Neural crest cell (in vitro differentiated cells): ENCODE measurements around the gene PHYH. TPM values are rescaled to one million over a fixed set of nuclear protein-coding genes. Genes with fewer than 3 reads are reported as not detected.

Experiments used
- DNase-seq: peaks from one replicate; pipeline ENCODE4 v3.0.0; 2021; ENCODE audit warnings: low read depth, mixed read lengths, low spot score
- H3K27ac Mint-ChIP-seq: one replicate; pipeline ENCODE4 v1.8.0; 2021; ENCODE audit warnings: mild to moderate bottlenecking, mixed read lengths; ENCODE audit not compliant: unreplicated experiment
- H3K27me3 Mint-ChIP-seq: 2 replicates; pipeline ENCODE4 v1.8.0; 2021; ENCODE audit warnings: low read depth, mild to moderate bottlenecking, mixed read lengths
- H3K36me3 Mint-ChIP-seq: 2 replicates; pipeline ENCODE4 v1.8.0; 2021; ENCODE audit warnings: low read depth, mild to moderate bottlenecking, mixed read lengths
- H3K4me1 Mint-ChIP-seq: 2 replicates; pipeline ENCODE4 v1.8.0; 2021; ENCODE audit warnings: mixed read lengths
- H3K4me3 Mint-ChIP-seq: one replicate; pipeline ENCODE4 v1.8.0; 2021; ENCODE audit warnings: mild to moderate bottlenecking, mixed read lengths
- H3K9me3 Mint-ChIP-seq: 2 replicates; pipeline ENCODE4 v1.8.0; 2021; ENCODE audit warnings: mixed read lengths
- total RNA-seq: library from RNA; stranded (reverse); gene quantifications from 2 replicates; pipeline ENCODE4 v1.2.1, GENCODE V29; 2021
- TF ChIP-seq, protein P1 (sequence below): fragments of 200-600 bp; sonication (generic); conservative IDR thresholded peaks from 2 replicates; pipeline ENCODE4 v1.5.0; 2021; ENCODE audit warnings: antibody characterized with exemption, mild to moderate bottlenecking

Gene PHYH
- total RNA-seq, 1 donor from 2014 or later, result 14.9 TPM

DNA sequence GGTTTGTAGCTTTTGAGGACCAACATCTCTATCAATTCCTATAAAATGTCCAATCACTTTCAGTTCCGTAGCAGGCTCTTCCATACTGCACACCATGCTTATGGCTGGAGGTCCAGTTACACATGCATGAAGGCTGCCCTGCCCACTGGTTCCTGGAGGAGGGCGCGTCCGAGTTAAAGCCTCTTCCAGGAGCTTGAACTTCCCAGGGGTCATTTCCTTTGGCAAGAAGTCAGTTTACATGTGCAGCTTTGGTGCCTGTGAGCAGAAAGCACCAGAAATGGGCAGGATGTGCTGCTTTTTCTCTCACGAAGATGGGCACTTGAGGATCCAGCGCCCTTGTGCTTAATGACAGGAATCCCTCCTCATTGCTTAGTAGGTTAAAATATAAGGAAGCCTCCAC lies 17.6 kb upstream of the PHYH start:
- no peaks in the 10 kb centered on the region for H3K9me3 Mint-ChIP-seq
- no peak overlapping the region for H3K27ac Mint-ChIP-seq
- no peak overlapping the region for H3K4me3 Mint-ChIP-seq
- H3K27me3 Mint-ChIP-seq, result no peaks in the 10 kb centered on the region
- H3K36me3 Mint-ChIP-seq, result peaks cover 14% of the 10 kb centered on the region
- no peak for DNase-seq
- H3K4me1 Mint-ChIP-seq, result no peaks in the 10 kb centered on the region
- TF ChIP-seq, protein P1, sequence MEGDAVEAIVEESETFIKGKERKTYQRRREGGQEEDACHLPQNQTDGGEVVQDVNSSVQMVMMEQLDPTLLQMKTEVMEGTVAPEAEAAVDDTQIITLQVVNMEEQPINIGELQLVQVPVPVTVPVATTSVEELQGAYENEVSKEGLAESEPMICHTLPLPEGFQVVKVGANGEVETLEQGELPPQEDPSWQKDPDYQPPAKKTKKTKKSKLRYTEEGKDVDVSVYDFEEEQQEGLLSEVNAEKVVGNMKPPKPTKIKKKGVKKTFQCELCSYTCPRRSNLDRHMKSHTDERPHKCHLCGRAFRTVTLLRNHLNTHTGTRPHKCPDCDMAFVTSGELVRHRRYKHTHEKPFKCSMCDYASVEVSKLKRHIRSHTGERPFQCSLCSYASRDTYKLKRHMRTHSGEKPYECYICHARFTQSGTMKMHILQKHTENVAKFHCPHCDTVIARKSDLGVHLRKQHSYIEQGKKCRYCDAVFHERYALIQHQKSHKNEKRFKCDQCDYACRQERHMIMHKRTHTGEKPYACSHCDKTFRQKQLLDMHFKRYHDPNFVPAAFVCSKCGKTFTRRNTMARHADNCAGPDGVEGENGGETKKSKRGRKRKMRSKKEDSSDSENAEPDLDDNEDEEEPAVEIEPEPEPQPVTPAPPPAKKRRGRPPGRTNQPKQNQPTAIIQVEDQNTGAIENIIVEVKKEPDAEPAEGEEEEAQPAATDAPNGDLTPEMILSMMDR, result no peak

DNA sequence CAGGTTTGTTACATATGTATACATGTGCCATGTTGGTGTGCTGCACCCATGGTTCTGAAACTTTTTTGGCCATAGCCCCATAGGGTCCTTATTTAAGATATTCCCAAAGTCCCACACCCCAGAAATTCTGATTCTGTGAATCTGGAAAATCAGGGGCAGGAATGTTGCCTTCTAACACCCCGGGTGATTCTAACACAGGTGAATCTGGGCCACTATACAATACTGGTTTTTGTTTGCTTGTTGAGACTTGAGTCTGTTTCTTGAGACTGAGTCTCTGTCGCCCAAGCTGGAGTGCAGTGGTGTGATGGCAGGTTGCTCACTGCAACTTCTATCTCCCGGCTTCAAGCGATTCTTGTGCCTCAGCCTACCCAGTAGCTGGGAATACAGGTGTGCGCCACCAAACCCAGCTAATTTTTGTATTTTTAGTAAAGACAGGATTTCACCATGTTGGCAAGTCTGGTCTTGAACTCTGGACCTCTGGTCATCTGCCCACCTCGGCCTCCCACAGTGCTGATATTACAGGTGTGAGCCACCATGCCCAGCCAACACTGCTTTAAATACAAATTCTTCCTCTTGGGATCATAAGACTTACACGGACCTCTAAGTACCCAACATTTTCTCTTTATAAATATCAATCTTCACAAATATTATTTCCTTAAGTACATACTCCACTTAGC lies 16.9 kb upstream of the PHYH start:
- no peaks in the 10 kb centered on the region for H3K27me3 Mint-ChIP-seq
- H3K4me1 Mint-ChIP-seq, result no peaks in the 10 kb centered on the region
- no peak overlapping the region for H3K27ac Mint-ChIP-seq
- H3K36me3 Mint-ChIP-seq, result peaks cover 14% of the 10 kb centered on the region
- TF ChIP-seq, protein P1, result no peak
- DNase-seq, result no peak
- no peak overlapping the region for H3K4me3 Mint-ChIP-seq
- H3K9me3 Mint-ChIP-seq, result no peaks in the 10 kb centered on the region

DNA sequence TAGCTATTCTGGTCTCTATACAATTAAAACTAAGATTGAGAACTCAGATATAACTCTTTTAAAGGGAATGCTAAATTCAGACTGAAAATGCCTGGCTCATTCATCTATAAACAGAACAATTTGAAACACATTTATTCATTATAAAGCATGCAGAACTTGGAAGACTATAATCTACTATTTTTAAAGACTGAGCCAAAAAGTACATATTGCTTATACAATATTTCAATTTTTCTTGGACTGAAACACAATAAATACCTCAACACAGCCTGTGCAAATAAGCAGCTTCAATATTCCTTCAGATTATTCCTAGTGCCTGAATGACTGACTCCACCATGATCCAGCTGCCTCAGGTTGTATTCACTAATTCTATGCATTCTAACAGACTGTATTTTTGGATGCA lies 15.5 kb upstream of the PHYH start:
- peaks cover 10% of the 10 kb centered on the region for H3K36me3 Mint-ChIP-seq

DNA sequence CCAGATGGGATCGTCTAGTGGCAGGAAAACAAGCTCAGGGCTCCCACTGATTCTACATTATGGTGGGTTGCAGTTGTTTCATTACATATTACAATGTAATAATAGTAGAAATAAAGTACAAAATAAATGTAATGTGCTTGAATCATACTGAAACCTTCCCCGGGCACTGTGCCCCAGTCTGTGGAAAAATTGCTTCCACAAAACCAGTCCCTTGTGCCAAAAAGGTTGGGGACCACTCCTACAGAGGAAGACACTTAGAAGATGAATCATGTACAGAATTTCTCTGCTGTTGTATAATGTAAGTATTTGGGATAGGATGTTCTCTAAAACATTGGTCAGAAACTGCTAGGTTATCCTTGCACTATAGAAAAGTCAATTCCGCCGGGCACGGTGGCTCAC lies 11.3 kb upstream of the PHYH start:
- Mint-ChIP-seq H3K4me3 (no peak overlapping the region), H3K27me3 (no peaks in the 10 kb centered on the region), H3K4me1 (no peaks in the 10 kb centered on the region), H3K36me3 (peaks cover 2% of the 10 kb centered on the region), H3K27ac (no peak overlapping the region), H3K9me3 (no peaks in the 10 kb centered on the region)
- DNase-seq, result no peak
- TF ChIP-seq, protein P1, result no peak

More for the DNA sequence above, 15.5 kb upstream of the PHYH start:
- no peaks in the 10 kb centered on the region for H3K9me3 Mint-ChIP-seq
- H3K4me1 Mint-ChIP-seq, result no peaks in the 10 kb centered on the region
- no peak overlapping the region for H3K4me3 Mint-ChIP-seq
- TF ChIP-seq, protein P1, result no peak
- H3K27me3 Mint-ChIP-seq, result no peaks in the 10 kb centered on the region
- DNase-seq, result no peak
- H3K27ac Mint-ChIP-seq, result no peak overlapping the region

DNA sequence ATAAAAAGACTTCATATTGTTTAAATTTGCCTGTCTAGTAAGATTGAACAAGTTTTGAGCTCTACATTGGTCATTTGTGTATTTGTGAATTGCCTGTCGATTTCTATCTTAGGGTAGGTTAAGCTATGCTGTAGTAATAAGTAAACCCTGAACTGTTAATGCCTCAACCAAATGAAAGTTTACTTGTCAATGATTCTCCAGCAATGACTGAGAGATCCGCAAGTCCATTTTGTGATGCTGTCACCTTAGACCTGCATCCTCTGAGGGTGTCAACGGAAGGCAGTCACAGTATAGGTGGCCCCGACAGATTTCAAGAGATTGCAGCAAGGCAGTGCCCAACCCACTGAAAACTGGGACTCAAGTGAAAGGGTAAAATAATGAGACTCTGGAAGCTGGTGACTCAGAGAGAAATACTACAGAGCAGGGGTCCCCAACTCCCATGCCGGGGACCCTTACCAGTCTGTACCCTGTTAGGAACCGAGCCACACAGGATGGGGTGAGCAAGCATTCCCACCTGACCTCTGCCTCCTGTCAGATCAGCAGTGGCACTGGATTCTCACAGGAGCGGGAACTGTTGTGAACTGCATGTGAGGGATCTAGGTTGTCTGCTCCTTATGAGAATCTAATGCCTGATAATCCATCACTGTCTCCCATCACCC lies 10.8 kb upstream of the PHYH start:
- TF ChIP-seq, protein P1, result no peak
- no peak overlapping the region for H3K27ac Mint-ChIP-seq
- no peaks in the 10 kb centered on the region for H3K4me1 Mint-ChIP-seq
- no peaks in the 10 kb centered on the region for H3K9me3 Mint-ChIP-seq
- H3K27me3 Mint-ChIP-seq, result no peaks in the 10 kb centered on the region
- no peak for DNase-seq
- H3K4me3 Mint-ChIP-seq, result no peak overlapping the region
- H3K36me3 Mint-ChIP-seq, result no peaks in the 10 kb centered on the region
